ENCODE measurements around the gene CD247. TPM values are rescaled to one million over a fixed set of nuclear protein-coding genes. Genes with fewer than 3 reads are reported as not detected.

Gene CD247
- total and polyA plus RNA-seq, 9 of the 15 experiments (the other 6 are each of a cell fraction or from before 2014, with no cell fraction given) = 0.08 to 0.42 (median 0.28) TPM; not detected in 5

DNA sequence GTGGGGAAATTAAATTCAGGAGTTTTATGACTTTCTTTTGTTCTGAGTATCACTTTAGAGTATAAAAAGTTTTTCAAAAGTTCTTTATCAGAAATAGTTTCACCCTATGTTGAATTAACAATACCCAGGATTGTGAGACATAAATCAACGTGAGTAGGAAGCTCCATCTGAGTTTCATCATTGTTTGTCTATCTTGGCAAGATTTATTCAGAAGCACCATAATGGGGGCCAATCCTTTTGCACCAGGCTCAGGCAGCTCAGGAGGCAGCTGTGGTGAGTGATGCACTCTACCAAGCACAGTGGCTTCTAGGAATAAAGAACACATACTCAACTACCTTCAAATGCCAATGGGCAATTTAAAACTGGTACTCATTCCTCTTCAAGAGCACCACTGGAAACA, 23.3 kb upstream of the CD247 start:
- ATAC-seq (no peak), FAIRE-seq (no peak), DNase-seq (ENCODE audit: extremely low read depth in 1 of 4, low spot score in 3 of 4) (peak in 1 of 4 experiments; percentile 9)
- in situ Hi-C loops (cut with MboI) (no loop called here), intact Hi-C loops (cut with micrococcal nuclease) (loop anchor here (2.0 kb wide), 1 partner anchor 15 kb away; no protein-coding TSS in a partner anchor)
- ChIA-PET CTCF (ENCODE audit: low intra/inter-chr PET ratio) (interaction anchor here (1.1 kb wide), 2 partner anchors 140 to 481 kb away, joined by 3 to 4 read pairs; no protein-coding TSS in a partner anchor), POLR2A (interaction anchor here (0.7 to 6.1 kb wide), 8 partner anchors 10 to 426 kb away, joined by 3 to 71 read pairs (median 3); partner anchors contain the start of gene CREG1)
- BruUV-seq (replicated peaks) = no TSS peak
- no peaks in the 10 kb centered on the region for H4K20me1 ChIP-seq (replicated peaks; ENCODE audit: control insufficient read depth, insufficient read depth, low read length)
- peaks cover 59% of the 10 kb centered on the region for H3K36me3 ChIP-seq (ENCODE audit: control insufficient read depth, insufficient read depth, low read length)
- H3K4me3 ChIP-seq = no peak overlapping the region
- H2AFZ ChIP-seq (ENCODE audit: low read depth, low read length) = no peak overlapping the region
- H3K4me2 ChIP-seq (ENCODE audit: insufficient read depth, low read length) = no peak overlapping the region
- H3K27me3 ChIP-seq (ENCODE audit: control insufficient read depth in 2 of 2, insufficient read depth in 2 of 2, low read length in 2 of 2) = no peaks in the 10 kb centered on the region
- peaks cover 16 to 19% of the 10 kb centered on the region in 2 experiments; a peak in 4 of 5 replicates for H3K4me1 ChIP-seq (replicated peaks in 1 of 2; ENCODE audit: control insufficient read depth in 2 of 2, insufficient read depth in 2 of 2, low read length in 2 of 2)
- H3K9ac ChIP-seq (ENCODE audit: insufficient read depth in 1 of 2, low read depth in 2 of 2, low read length in 2 of 2) = no peak overlapping the region
- no peak overlapping the region for H3K27ac ChIP-seq (ENCODE audit: extremely low read depth, low read depth, low read length)
- WGBS (ENCODE audit: insufficient coverage, low coverage, missing lambda C conversion rate) = 22% methylated on average over 1 of the region's 1 CpG
- no peaks in the 10 kb centered on the region for H3K9me3 ChIP-seq (replicated peaks; ENCODE audit: control insufficient read depth, insufficient read depth, low read depth, low read length)
- no peaks in the 10 kb centered on the region for H3K9me1 ChIP-seq (ENCODE audit: control insufficient read depth, insufficient read depth, low read length)
- peaks cover under 1% of the 10 kb centered on the region; the same call in 2 of the 3 replicates for H3K79me2 ChIP-seq (ENCODE audit: control insufficient read depth, insufficient read depth, low read length)
- no peak for TF ChIP-seq SMC3 (conservative IDR thresholded peaks at IDR 0.05; ENCODE audit: insufficient read depth, low read depth, low read length)
- TF ChIP-seq ATF7 (IDR thresholded peaks at IDR 0.05) = no peak
- TF ChIP-seq ILK (tag; IDR thresholded peaks at IDR 0.05; ENCODE audit: borderline replicate concordance, low read depth) = no peak
- TF ChIP-seq, protein P1, sequence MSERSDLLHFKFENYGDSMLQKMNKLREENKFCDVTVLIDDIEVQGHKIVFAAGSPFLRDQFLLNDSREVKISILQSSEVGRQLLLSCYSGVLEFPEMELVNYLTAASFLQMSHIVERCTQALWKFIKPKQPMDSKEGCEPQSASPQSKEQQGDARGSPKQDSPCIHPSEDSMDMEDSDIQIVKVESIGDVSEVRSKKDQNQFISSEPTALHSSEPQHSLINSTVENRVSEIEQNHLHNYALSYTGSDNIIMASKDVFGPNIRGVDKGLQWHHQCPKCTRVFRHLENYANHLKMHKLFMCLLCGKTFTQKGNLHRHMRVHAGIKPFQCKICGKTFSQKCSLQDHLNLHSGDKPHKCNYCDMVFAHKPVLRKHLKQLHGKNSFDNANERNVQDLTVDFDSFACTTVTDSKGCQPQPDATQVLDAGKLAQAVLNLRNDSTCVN (CRISPR knock-in tag; IDR thresholded peaks at IDR 0.05) = no peak
- TF ChIP-seq, protein P2, sequence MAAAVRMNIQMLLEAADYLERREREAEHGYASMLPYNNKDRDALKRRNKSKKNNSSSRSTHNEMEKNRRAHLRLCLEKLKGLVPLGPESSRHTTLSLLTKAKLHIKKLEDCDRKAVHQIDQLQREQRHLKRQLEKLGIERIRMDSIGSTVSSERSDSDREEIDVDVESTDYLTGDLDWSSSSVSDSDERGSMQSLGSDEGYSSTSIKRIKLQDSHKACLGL (CRISPR knock-in tag; IDR thresholded peaks at IDR 0.05; ENCODE audit: borderline replicate concordance, poor library complexity, severe bottlenecking) = no peak
- no peak for TF ChIP-seq TBP (optimal IDR thresholded peaks at IDR 0.05; ENCODE audit: low read depth, low read length)
- no peak for TF ChIP-seq FUS (optimal IDR thresholded peaks at IDR 0.05; ENCODE audit: low read depth, low read length)
- no peak for TF ChIP-seq ATF1 (CRISPR knock-in tag; IDR thresholded peaks at IDR 0.05)
- no peak for TF ChIP-seq ATF1 (tag; IDR thresholded peaks at IDR 0.05)
- no peak for TF ChIP-seq GTF2F1 (IDR thresholded peaks at IDR 0.05; ENCODE audit: low read depth, low read length)
- TF ChIP-seq SP2 (IDR thresholded peaks at IDR 0.05; ENCODE audit: extremely low read depth, low read depth, low read length, poor library complexity, severe bottlenecking) = no peak
- TF ChIP-seq ZNF780A (CRISPR knock-in tag; IDR thresholded peaks at IDR 0.05) = no peak
- TF ChIP-seq ZNF609 (CRISPR knock-in tag; IDR thresholded peaks at IDR 0.05; ENCODE audit: borderline replicate concordance) = no peak
- TF ChIP-seq DMBX1 (CRISPR knock-in tag; IDR thresholded peaks at IDR 0.05; ENCODE audit: borderline replicate concordance) = no peak
- TF ChIP-seq, protein P3, sequence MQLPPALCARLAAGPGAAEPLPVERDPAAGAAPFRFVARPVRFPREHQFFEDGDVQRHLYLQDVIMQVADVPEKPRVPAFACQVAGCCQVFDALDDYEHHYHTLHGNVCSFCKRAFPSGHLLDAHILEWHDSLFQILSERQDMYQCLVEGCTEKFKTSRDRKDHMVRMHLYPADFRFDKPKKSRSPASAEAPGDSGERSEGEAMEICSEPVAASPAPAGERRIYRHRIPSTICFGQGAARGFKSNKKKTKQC (CRISPR knock-in tag; IDR thresholded peaks at IDR 0.05) = no peak
- TF ChIP-seq KLF1 (tag; IDR thresholded peaks at IDR 0.05) = no peak
